ENCODE results near the gene OAS1. TPM values are rescaled to one million over a fixed set of nuclear protein-coding genes. Genes with fewer than 3 reads are reported as not detected.
"Not testable (repeated sequence)": the region's sequence is repeated elsewhere in the genome, so short reads cannot be mapped to it uniquely, and the experiment has no call there.

Gene OAS1
- total RNA-seq, 1 experiment from 2014 or later: 1.5 TPM

DNA sequence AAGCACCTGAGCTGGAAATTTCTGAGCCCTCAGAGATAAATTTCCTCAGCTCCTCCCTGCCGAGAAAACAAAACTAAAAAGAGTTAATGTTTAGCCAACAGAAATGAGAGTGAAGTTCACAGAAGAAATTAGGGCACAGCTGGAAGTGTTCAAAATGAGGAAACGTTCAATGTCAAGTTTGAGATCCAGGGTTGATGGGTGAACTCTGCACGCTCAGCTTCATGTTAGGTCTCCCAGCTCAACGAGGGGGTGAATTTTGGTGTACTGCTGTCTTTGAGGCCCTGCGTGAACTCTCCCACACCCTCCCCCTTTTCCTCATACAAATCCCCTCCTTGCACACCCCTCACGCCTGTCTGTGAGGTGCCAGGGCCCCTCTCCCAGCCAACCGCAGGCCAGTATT lies 18.2 kb downstream of the OAS1 start:
- Mint-ChIP-seq H3K9me3 (ENCODE audit: unreplicated experiment) (no peaks in the 10 kb centered on the region), H3K27ac (ENCODE audit: low read depth, unreplicated experiment) (no peak overlapping the region), H3K36me3 (ENCODE audit: insufficient read depth, unreplicated experiment) (no peaks in the 10 kb centered on the region), H3K27me3 (ENCODE audit: insufficient read depth, unreplicated experiment) (no peaks in the 10 kb centered on the region), H3K4me1 (ENCODE audit: insufficient read depth, unreplicated experiment) (no peaks in the 10 kb centered on the region), H3K4me3 (ENCODE audit: unreplicated experiment) (no peak overlapping the region)
- intact Hi-C loops (cut with micrococcal nuclease): no loop called here
- ChIA-PET POLR2A (interaction anchor here (0.9 to 1.6 kb wide), 2 partner anchors 8 to 18 kb away, joined by 5 to 7 read pairs; no protein-coding TSS in a partner anchor), CTCF (interaction anchor here (0.7 kb wide), 2 partner anchors 105 to 550 kb away, joined by 3 read pairs; no protein-coding TSS in a partner anchor)
- TF ChIP-seq, protein P1, sequence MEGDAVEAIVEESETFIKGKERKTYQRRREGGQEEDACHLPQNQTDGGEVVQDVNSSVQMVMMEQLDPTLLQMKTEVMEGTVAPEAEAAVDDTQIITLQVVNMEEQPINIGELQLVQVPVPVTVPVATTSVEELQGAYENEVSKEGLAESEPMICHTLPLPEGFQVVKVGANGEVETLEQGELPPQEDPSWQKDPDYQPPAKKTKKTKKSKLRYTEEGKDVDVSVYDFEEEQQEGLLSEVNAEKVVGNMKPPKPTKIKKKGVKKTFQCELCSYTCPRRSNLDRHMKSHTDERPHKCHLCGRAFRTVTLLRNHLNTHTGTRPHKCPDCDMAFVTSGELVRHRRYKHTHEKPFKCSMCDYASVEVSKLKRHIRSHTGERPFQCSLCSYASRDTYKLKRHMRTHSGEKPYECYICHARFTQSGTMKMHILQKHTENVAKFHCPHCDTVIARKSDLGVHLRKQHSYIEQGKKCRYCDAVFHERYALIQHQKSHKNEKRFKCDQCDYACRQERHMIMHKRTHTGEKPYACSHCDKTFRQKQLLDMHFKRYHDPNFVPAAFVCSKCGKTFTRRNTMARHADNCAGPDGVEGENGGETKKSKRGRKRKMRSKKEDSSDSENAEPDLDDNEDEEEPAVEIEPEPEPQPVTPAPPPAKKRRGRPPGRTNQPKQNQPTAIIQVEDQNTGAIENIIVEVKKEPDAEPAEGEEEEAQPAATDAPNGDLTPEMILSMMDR (IDR thresholded peaks at IDR 0.05; ENCODE audit: unreplicated experiment): no peak
- no peak for DNase-seq (ENCODE audit: unreplicated experiment)
- BruUV-seq (replicated peaks): no TSS peak

DNA sequence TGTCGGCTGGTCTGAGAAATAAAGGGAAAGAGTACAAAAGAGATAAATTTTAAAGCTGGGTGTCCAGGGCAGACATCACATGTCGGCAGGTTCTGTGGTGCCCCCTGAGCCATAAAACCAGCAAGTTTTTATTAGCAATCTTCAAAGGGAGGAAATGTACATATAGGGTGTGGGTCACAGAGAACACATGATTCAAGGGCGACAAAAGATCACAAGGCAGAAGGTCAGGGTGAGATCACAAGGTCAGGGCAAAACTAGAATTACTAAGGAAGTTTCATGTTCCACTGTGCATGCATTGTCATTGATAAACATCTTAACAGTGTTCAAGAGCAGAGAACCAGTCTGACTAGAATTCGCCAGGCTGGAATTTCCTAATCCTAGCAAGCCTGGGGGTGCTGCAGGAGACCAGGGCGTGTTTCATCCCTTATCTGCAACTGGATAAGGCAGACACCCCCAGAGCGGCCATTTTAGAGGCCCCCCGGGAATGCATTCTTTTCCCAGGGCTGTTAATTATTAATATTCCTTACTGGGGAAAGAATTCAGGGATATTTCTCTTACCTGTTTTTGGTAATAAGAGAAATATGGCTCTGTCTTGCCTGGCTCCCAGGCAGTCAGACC lies 19.8 kb downstream of the OAS1 start:
- H3K36me3 Mint-ChIP-seq (ENCODE audit: insufficient read depth, unreplicated experiment); H3K9me3 Mint-ChIP-seq (ENCODE audit: unreplicated experiment); H3K4me3 Mint-ChIP-seq (ENCODE audit: unreplicated experiment); POLR2A ChIA-PET; H3K4me1 Mint-ChIP-seq (ENCODE audit: insufficient read depth, unreplicated experiment); DNase-seq (ENCODE audit: unreplicated experiment); CTCF ChIA-PET; intact Hi-C loops (cut with micrococcal nuclease); BruUV-seq (replicated peaks); H3K27ac Mint-ChIP-seq (ENCODE audit: low read depth, unreplicated experiment); H3K27me3 Mint-ChIP-seq (ENCODE audit: insufficient read depth, unreplicated experiment): not testable (repeated sequence)

DNA sequence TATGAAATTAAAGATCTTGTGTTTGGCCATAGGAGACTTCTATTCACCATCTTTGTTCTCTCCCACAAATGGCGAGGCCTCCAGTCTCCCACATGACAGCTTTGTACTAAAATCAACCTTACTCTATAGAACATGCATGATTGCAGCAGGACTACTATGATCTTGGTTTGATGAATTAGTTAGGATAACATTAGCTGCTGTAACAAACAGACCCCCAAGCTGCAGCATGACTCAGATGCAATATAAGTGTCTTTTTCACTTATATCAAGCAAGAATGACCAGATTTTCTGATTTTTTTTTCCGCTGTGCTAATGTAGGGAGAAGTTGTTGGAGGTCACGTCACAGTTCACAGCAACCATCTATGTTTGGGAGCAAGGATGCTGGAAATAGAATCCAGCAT lies 20.7 kb downstream of the OAS1 start:
- H3K27me3 Mint-ChIP-seq (ENCODE audit: insufficient read depth, unreplicated experiment): no peaks in the 10 kb centered on the region
- CTCF ChIA-PET: no interaction called here
- TF ChIP-seq, protein P1 (IDR thresholded peaks at IDR 0.05; ENCODE audit: unreplicated experiment): no peak
- POLR2A ChIA-PET: interaction anchor here (0.6 to 1.4 kb wide), 2 partner anchors 11 to 486 kb away, joined by 5 to 6 read pairs; no protein-coding TSS in a partner anchor
- DNase-seq (ENCODE audit: unreplicated experiment): no peak
- no peaks in the 10 kb centered on the region for H3K4me1 Mint-ChIP-seq (ENCODE audit: insufficient read depth, unreplicated experiment)
- intact Hi-C loops (cut with micrococcal nuclease): no loop called here
- no peaks in the 10 kb centered on the region for H3K9me3 Mint-ChIP-seq (ENCODE audit: unreplicated experiment)
- no peak overlapping the region for H3K27ac Mint-ChIP-seq (ENCODE audit: low read depth, unreplicated experiment)
- no peaks in the 10 kb centered on the region for H3K36me3 Mint-ChIP-seq (ENCODE audit: insufficient read depth, unreplicated experiment)
- BruUV-seq (replicated peaks): no TSS peak
- no peak overlapping the region for H3K4me3 Mint-ChIP-seq (ENCODE audit: unreplicated experiment)

DNA sequence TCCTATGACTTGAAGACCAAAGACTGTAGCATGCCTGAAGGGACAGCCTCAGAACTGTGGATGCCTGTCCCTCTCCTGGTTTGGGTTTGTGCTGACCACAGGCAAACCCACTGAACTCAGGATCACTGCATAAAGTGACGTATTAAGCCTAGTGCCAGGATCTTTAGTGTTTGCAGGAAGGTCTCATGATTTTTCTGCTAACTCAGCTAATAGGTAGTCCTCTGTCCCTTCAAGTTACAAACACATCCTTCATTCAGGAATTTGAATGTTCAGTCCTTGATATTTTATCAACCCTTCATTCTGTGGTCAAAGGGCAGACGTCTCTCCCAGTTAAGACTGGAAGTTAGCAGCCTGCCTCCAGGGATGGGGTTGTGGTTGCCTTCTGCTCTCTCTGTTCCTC lies 21.2 kb downstream of the OAS1 start:
- TF ChIP-seq, protein P1 (IDR thresholded peaks at IDR 0.05; ENCODE audit: unreplicated experiment): no peak
- no peak for DNase-seq (ENCODE audit: unreplicated experiment)
- Mint-ChIP-seq H3K27me3 (ENCODE audit: insufficient read depth, unreplicated experiment) (no peaks in the 10 kb centered on the region), H3K36me3 (ENCODE audit: insufficient read depth, unreplicated experiment) (no peaks in the 10 kb centered on the region), H3K4me1 (ENCODE audit: insufficient read depth, unreplicated experiment) (no peaks in the 10 kb centered on the region), H3K27ac (ENCODE audit: low read depth, unreplicated experiment) (no peak overlapping the region), H3K9me3 (ENCODE audit: unreplicated experiment) (no peaks in the 10 kb centered on the region), H3K4me3 (ENCODE audit: unreplicated experiment) (no peak overlapping the region)
- no TSS peak for BruUV-seq (replicated peaks)
- intact Hi-C loops (cut with micrococcal nuclease): no loop called here
- CTCF ChIA-PET: interaction anchor here (0.6 to 0.7 kb wide), 2 partner anchors 10 to 496 kb away, joined by 3 to 4 read pairs; partner anchors contain the start of gene OAS3
- POLR2A ChIA-PET: interaction anchor here (0.6 to 1.4 kb wide), 2 partner anchors 11 to 487 kb away, joined by 5 to 6 read pairs; no protein-coding TSS in a partner anchor

Data from MCF 10A (cell line).